HG02571 (cell line): ENCODE results near the gene UIMC1.

ENCODE experiments used
- ATAC-seq: cut with Tn5 transposase; IDR thresholded peaks from one replicate; pipeline ENCODE4 v1.9.1; 2021; ENCODE audit warnings: mild to moderate bottlenecking, moderate library complexity; ENCODE audit not compliant: unreplicated experiment

The UIMC1 gene

DNA sequence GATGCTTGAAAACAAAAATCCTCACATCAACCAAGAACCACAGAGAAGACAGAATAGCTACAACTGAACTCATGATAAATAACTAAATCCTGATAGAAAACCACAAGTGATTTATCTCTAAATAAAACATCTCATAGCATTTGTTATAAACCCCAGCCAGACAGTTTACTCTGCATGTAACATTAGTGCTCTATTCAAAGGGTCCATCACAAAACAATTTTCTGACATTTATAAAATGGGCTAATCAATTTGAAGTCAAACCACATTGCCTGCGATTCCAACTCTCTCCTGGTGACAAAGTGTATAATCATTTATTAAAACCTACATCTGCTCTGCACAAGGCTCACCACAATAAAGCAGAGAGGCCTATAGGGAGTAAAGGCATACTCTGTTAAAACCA lies 49.8 kb downstream of the UIMC1 start:
- no peak for ATAC-seq

GRCh38 chr5:176955895-176956294 lies 50.7 kb downstream of the UIMC1 start:
- ATAC-seq: no peak

DNA sequence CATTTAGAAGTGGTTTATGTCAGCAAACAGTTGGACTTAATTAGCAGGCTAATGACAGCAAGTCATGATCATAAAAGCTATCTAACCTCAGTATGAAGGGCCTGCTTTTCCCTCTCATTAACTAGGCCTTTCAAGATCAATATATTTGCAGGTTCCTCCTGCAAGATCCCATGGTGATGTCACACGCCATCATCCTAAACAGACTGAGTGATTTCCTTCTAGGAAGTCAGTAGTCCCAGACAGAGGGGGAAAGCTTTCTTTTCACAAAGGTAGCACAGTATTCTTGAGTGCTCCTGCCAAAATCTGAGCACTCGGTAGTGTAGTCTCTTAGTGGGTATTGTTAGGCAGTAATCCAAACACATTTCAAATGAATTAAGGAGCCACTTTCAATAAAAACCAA lies 52.5 kb downstream of the UIMC1 start:
- ATAC-seq: no peak

DNA sequence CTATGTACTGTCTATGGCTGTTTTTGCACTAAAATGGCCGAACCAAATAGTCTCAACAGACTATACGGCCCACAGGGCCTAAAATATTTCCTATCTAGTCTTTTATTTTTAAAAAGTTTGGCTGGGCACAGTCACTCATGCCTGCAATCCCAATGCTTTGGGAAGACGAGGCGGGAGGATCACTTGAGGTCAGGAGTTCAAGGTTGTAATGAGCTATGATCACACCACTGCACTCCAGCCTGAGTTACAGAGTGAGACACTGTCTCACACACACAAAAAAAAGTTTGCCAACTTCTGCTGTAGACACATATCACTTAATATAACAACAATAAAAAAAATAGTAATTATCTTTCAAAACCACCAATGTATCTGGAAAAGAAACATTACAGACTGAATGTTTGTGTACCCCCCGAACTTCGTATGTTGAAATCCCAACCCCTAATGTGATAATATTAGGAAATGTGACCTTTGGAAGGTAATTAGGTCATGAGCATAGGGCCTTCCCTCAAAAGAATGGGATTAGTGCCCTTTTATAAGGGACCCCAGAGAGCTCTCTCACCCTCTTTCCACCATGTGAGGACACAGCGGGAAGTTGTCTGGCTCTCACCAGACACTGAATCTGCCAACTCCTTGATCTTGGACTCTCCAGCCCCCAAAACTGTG lies 53.9 kb downstream of the UIMC1 start:
- no peak for ATAC-seq

DNA sequence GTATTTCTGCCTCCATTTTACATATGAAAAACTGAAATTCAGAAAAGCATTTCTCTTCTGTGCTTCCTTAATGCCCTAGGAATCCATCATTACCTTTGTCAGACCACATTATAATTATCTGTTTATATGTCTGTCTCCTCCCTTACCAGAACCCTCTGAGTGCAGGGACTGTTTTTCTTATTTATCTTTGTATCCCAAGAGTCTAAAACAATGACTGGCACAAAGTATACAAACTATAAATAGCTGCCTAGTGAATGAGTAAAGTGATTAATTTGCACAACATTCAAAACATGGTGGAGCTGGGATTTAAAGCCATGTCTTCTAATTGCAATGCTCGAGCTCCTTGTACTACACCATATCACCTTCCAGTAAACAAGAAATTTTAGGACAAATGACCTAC lies 58.1 kb downstream of the UIMC1 start:
- no peak for ATAC-seq

DNA sequence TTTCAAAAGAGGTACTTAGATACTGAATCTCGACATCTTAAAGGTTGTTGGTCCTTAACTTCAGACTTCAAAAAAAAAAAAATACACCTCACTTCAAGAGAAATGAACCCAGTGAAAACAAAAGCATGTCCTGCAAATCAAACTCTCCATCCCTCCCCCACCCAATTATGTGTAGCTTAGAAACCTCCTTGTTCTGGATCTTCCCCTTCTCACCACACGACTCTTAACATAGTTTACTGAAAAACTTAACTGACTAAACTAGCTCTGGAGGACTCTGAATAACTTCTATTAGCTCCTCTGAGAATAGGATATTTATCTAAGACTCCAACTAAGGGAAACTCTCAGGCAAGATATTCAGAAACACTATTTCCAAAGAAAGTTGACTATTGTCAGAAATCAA lies 58.7 kb downstream of the UIMC1 start:
- no peak for ATAC-seq

DNA sequence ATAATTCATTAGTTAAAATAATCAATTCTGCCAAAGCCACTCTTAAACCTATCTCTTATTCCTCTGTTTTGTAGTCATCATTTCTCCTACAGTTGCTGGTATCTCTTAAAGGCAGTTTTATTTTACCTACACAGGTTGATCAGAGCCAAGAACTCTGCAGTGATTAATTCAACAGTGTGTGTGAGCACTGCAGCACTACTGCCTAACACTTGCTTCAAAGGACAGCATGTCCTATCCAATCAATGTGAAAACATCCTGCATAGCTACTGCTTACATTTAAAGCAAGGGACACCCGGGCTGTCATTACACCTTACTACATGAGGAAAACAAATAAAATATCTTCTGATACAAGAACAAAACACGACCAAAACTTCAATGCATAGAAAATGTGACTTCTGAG lies 62.3 kb downstream of the UIMC1 start:
- ATAC-seq: no peak

GRCh38 chr5:176943816-176944215 lies 62.8 kb downstream of the UIMC1 start:
- no peak for ATAC-seq

DNA sequence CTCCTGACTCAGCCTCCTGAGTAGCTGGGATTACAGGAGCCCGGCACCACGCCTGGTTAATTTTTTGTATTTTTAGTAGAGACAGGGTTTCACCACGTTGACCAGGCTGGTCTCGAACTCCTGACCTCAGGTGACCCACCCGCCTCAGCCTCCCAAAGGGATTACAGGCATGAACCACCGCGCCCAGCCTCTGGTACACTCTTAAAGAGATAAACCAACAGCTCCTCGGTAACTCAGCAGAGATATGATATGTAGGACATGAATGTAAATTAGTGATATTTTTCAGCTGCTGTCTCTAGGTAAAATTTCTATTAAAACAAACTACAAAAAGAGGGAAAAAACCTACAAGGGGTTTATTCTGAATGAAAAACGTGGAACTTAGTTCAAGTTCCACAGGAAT lies 64.6 kb downstream of the UIMC1 start:
- no peak for ATAC-seq

GRCh38 chr5:176938472-176938871 lies 68.1 kb downstream of the UIMC1 start:
- no peak for ATAC-seq

- no peak for ATAC-seq
Measured at GRCh38 chr5:176935017-176935416, 71.6 kb downstream of the UIMC1 start.

- ATAC-seq: no peak
Measured at GRCh38 chr5:176934309-176934930, 72.2 kb downstream of the UIMC1 start.

- ATAC-seq: no peak
Measured at GRCh38 chr5:176929654-176930053, 76.9 kb downstream of the UIMC1 start.

- no peak for ATAC-seq
Measured at GRCh38 chr5:176927562-176927961, 79.0 kb downstream of the UIMC1 start.

GRCh38 chr5:176922817-176923216 lies 83.8 kb downstream of the UIMC1 start:
- no peak for ATAC-seq

DNA sequence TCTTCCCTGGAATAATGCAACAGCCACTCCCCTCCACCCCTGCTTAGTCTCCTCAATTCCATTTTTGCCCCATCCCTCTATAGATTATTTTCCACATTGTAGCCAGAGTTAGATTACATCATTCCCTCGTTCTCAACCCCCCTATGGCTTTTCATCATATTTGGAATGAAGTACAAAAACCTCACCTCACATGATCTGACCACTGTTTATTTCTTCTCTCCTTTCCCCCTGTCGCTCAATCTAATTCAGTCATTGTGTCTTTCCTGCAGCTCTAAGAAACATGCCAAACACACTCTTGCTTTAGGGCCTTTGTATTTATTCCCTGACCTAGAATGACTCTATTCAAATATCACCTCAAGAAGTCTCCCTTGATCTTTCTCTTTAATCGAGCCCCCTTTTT lies 84.9 kb downstream of the UIMC1 start:
- no peak for ATAC-seq

GRCh38 chr5:176918613-176919012 lies 88.0 kb downstream of the UIMC1 start:
- ATAC-seq: no peak

DNA sequence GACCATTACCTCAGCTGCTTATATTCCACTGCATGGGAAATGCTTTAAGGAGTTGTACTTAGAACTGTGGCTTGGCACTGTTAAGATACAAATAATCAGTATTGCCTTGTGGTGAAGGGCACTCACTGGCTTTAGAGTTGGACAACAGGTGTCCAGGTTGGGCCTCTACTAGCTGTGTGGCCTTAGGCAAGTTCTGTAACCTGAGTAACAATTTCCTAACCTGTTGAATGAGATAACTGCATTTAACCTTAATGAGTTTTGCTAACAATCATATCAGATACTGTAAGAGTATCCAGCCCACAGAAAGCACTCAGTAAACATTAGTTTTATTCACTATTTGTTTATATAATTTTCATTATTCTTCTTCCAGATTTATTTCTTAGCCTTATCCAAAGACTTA lies 90.2 kb downstream of the UIMC1 start:
- ATAC-seq: no peak

DNA sequence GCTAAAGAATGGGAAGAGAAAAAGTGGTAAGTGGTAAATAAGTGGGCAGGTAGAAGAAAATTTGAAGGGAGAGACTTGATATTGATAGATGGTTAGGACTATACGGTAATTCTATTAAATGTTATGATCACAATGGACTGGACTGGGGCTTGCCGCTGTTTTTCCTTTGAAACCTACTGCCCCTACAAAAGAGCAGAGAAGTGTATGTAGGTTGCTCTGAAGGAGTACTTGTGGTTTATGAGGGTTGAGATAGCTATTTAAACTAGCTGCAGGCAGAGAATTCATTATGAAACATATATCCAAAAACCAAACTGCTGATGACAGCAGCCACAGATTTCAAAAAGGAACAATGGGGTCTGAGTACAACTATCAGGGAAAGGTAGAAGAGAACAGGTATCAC lies 90.7 kb downstream of the UIMC1 start:
- no peak for ATAC-seq

GRCh38 chr5:176912115-176912514 lies 94.5 kb downstream of the UIMC1 start:
- no peak for ATAC-seq

DNA sequence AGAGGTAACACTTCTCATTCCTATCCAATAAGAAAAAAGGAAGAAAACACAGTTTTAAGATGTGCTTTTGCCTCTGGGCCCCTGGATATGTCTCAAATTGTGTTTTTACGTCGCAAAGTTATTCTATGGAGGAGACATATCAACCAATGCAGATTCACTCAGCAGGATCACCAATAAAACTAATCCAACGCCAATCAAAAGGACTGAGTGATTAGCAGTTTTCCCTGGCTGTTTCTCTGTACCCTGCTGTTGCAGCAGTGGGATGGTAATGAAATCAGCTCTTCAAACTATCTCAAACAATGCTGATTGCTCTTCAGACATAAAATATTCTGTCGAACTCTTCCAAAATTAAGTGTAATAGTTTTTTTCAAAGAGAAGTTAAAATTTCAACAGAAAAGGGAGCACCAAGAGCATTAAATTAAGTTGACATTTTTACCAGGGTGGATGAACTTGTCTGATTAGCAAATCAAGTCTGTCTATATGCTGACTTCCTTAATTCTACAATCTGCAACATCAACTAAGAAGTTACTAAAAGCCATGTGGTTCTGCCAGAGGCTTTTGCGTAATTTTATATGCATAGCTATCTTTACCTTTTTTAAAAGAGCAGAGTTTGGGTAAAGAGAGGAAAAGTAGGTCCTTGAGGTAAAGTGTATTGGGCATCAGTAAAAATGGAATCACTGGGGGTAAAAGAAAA lies 97.8 kb downstream of the UIMC1 start:
- no peak for ATAC-seq

- ATAC-seq: no peak
Measured at GRCh38 chr5:176906796-176907195, 99.8 kb downstream of the UIMC1 start.
